Amygdala (tissue), 56 donors: Measurements from ENCODE around the gene SRPRB.

Experiments used
- DNase-seq, 56 donors: peaks; one replicate each; lab custom pipeline; 2025; lab: John Stamatoyannopoulos, UW

SRPRB gene

GRCh38 chr3:133821767-133822638 is 16.4 kb downstream of the SRPRB start:
- DNase-seq, result peak in 7 of 56 donors; percentile 8 to 80 (median 31)

- no peak for DNase-seq
These were observed 19.4 kb downstream of the SRPRB start for GRCh38 chr3:133824961-133825485.

- DNase-seq, result no peak
These were observed 20.5 kb downstream of the SRPRB start for GRCh38 chr3:133825969-133826727.

GRCh38 chr3:133827136-133827535 is 21.5 kb downstream of the SRPRB start:
- no peak for DNase-seq

- DNase-seq, result no peak
These were observed 22.1 kb downstream of the SRPRB start for GRCh38 chr3:133827684-133828083.

GRCh38 chr3:133828576-133829309 is 23.1 kb downstream of the SRPRB start:
- DNase-seq, result no peak

GRCh38 chr3:133829310-133829707 is 23.7 kb downstream of the SRPRB start:
- DNase-seq, result no peak

GRCh38 chr3:133830071-133830470 is 24.5 kb downstream of the SRPRB start:
- DNase-seq, result no peak

GRCh38 chr3:133831966-133832801 is 26.6 kb downstream of the SRPRB start:
- DNase-seq, result no peak

- DNase-seq, result no peak
These were observed 27.2 kb downstream of the SRPRB start for GRCh38 chr3:133832802-133833144.

GRCh38 chr3:133833267-133833666 is 27.7 kb downstream of the SRPRB start:
- DNase-seq, result no peak

GRCh38 chr3:133833880-133834620 is 28.4 kb downstream of the SRPRB start:
- DNase-seq, result no peak

- no peak for DNase-seq
These were observed 29.2 kb downstream of the SRPRB start for GRCh38 chr3:133834621-133835417.

- DNase-seq, result no peak
These were observed 29.8 kb downstream of the SRPRB start for GRCh38 chr3:133835418-133835743.

GRCh38 chr3:133835961-133836360 is 30.3 kb downstream of the SRPRB start:
- DNase-seq, result no peak

GRCh38 chr3:133836497-133837158 is 31.0 kb downstream of the SRPRB start:
- DNase-seq, result no peak

- DNase-seq, result no peak
These were observed 32.1 kb downstream of the SRPRB start for GRCh38 chr3:133837487-133838295.
